Activated CD4-positive, CD25-positive, alpha-beta regulatory T cell treated with anti-CD3 and anti-CD28 coated beads, Interleukin-2, amount 50 U/mL, for 16 hours (primary cell): Measurements from ENCODE around the gene DCST2.
"Not testable (repeated sequence)": the region's sequence is repeated elsewhere in the genome, so short reads cannot be mapped to it uniquely, and the experiment has no call there.

Experiments
- DNase-seq: peaks from one replicate; pipeline ENCODE4 v3.0.0-alpha.2; 2020; ENCODE audit warnings: low read depth, low spot score

DCST2 gene

DNA sequence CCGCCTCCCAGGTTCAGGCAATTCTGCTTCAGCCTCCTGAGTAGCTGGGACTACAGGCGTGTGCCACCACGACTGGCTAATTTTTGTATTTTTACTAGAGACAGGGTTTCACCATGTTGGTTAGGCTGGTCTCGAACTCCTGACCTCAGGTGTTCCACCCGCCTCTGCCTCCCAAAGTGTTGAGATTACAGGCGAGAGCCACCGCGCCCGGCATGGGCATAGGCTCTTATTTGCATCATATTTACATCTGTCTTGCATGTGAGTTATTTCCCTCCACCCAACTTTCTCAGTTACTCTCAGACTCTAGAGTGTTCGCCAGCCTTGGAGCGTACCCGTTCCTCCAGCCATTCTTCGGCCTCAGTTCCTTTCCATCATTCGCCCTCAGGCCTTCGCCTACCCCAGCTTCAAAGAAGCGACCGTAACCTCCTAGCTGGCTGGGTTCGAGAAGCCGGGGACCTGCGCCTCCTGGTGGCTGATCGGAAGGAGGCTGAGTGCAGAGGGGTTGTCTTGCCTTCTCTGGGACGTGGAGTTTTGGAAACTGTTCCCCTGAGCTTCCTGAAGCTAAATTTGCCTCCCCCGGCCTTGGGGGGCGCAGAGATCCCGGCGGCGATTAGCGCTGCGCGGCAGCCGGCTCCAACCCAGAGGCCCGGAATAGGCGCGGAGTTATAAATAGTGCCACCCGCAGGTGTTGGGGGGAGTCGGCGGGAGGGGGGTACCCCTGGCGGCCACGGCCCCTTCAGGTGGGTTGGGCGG, 34.6 kb downstream of the DCST2 start:
- no peak for DNase-seq

DNA sequence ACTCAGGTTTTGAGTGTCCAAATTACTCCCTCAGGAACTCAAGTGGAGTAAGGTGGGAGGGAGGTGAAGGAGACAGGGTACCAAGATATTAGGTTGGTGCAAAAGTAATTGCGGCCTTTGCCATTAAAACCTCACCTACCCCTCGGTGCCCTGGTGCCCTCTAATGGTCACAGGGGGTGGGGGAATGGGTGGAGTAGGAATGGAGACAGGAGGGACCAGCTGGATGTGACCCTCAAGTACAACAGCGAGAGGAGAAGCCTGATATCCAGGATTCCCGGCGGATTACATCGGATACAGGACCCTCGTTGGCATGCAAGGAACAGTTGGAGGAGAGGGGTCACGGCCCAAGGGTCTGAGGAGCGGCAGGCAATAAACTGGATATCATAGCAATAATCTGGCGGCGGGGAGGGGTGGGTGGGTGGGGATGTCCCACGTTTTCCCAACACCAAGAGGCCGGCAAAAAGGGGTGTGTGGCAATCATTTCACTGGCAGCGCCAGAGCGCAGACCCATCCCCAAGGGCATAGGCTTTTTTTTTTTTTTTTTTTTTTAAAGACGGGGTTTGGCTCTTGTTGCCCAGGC, 35.3 kb downstream of the DCST2 start:
- DNase-seq = no peak

DNA sequence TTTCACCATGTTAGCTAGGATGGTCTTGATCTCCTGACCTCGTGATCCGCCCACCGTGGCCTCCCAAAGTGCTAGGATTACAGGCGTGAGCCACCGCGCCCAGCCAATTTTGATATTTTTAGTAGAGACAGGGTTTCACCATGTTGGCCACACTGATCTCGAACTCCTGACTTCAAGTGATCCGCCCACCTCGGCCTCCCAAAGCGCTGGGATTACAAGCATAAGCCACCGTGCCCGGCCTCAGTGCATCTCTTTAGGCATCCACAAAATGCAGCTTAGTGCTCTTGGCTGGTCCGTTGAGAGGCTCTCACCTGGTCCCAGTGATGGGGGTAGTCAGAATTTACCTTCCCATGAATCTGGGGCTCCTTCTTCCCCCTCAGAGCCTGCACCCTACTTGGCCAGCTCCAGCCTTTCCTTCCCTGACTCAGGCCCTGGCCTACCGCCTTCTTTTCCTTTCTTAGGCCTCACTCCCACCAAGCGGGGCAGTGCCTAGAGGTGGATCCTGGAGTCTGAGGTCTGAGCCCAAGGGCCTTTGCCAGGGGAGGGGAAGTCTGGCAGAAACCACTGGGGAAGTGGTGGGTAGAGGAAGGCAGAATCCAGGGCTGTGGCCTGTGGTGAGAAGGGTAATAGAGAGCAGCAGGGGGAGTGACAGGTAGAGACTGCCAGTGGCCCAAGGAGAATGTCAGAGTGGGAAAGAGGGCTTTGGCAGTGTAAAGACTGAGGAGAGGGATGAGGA, 36.4 kb downstream of the DCST2 start:
- no peak for DNase-seq

DNA sequence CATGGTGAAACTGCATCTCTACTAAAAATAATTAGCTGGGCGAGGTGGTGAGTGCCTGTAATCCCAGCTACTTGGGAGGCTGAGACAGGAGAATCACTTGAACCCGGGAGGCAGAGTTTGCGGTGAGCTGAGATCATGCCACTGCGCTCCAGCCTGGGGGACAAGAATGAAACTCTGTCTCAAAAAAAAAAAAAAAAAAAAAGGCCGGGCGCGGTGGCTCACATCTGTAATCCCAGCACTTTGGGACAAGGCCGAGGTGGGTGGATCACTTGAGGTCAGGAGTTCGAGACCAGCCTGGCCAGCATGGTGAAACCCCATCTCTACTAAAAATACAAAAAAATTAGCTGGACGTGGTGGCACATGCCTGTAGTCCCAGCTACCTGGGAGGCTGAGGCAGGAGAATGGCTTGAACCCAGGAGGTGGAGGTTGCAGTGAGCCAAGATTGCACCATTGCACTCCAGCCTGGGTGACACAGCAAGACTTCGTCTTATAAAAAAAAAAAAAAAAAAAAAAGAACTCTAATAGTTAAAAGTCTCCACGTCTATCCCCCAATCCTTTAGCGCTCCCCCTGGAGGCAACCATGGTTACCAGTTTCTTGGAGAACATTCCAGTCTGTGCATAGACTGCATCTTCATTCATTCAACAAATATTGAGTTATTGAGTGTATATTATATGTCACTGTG, 38.1 kb downstream of the DCST2 start:
- not testable (repeated sequence) for DNase-seq

DNA sequence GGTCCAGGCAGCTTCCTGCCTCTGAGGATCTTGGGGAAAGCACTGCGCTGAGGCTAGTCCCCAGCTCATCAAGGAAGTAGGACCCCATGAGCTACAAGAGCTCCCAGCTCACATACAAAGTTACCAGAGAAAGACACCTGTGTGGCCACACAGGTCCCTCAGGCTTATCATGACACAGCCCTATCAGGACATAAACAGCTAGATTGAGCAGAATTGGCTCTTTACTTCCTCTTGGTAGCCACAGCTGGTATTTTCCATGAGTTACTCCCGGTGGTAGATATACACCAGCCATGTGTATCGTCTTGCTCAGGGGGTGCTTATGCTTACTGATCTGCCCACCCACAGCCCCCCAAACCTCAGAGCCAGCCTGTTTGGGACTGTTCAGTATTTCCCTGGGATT, 39.0 kb downstream of the DCST2 start:
- no peak for DNase-seq

DNA sequence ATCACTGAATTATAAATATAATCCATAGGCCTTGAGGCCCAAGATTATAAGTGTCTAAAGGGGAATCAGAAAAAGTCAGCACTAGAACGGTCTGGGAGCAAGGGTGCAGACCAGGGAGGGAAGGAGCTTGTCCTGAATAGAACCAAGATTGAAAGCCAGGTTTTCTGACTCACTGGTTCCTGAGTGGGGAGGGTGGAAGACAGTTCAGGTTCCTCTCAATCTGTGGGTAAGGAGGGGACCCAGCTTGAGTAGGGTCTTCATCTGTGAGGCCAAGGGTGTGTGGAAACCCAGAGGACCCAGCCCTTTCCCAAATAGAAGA, 39.4 kb downstream of the DCST2 start:
- DNase-seq = no peak

DNA sequence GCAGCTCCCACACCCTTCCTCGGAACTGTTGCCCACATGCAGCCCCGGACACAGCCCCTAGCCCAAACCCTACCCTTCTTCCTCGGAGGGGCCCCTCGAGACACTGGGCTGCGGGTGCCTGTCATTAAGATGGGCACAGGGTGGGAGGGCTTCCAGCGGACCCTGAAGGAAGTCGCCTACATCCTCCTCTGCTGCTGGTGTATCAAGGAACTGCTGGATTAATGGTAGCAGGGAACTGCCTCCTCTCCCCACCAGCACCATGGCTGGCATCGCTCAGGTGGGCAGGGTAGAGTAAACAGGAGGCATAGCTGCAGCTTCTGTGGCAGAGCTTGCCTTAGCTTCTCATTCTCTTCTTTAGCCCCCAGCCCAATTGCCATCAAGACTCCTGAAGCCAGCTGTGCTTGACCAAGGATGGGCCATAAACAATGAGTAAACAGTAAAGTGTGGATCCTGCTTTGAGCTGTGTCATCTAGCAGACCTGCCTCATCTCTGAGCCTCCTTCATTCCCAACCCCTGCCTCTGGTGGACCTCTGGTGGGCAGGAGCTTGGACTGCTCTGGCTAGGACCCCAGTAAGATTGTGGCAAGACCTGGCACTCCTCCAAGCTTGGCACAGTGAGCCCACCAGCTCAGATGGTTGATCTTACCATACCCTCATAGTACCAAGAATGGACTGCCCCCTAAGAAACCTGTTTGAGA, 39.9 kb downstream of the DCST2 start, which contains the start of gene LENEP:
LENEP (plus strand) TSS at position 15 of the 697 bp plus-strand sequence; CDS start at position 37, 22 bp downstream.
- no peak for DNase-seq

DNA sequence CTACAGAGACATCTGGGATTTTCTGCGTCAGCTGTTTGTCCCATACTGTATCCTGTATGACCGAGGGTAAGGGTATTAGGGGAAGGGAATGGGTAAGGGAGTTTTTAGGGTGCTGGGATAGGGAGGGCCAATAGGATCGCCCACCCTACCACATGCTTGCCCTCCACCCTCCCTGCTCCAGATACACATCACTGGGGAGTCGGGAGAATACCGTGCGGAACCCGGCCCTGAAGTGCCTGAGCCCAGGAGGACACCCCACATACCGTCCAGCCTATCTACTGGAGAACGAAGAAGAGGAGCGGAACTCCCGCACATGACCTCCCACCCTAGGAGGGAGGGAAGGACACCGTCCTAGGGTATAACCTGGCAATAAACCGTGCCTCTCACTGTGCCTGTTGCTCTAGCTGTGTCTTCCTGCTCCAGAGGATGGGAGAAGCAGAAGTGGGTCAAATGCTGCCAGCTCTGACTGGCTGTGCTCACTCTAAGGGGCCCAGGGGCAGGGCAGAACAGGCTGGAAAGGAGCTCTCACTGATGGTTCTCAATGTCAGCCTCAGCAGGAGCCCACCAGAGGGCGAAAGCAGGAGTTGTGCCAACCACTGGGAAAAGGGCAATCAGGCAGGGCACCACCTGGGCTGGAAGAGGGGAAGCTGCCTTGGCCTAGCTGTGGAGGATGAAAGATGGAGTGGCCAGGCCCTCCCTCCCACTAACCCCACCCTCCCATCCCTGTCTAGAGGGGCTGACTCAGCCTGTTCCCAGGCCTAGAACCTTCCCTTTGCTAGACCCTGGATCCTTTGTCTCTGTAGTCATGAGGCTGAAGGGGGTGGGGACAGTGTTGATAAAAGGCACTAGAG, 40.6 kb downstream of the DCST2 start:
- DNase-seq = no peak

DNA sequence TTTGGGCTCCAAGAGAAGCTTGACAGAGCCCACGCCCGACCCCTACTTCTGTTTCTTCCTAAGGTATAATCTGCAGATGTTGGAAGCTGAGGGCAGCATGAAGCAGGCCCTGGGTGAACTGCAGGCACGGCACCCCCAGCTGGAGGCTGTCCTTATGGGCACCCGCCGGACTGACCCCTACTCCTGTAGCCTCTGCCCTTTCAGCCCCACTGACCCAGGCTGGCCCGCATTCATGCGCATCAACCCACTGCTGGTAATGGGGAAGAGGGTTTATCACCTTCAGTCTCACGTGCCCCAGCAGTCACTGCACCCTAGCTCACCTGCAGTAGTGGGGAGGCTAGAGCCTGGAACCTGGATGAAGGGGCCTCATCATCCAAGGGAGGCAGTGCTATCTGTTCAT, 43.3 kb downstream of the DCST2 start:
- DNase-seq = no peak

DNA sequence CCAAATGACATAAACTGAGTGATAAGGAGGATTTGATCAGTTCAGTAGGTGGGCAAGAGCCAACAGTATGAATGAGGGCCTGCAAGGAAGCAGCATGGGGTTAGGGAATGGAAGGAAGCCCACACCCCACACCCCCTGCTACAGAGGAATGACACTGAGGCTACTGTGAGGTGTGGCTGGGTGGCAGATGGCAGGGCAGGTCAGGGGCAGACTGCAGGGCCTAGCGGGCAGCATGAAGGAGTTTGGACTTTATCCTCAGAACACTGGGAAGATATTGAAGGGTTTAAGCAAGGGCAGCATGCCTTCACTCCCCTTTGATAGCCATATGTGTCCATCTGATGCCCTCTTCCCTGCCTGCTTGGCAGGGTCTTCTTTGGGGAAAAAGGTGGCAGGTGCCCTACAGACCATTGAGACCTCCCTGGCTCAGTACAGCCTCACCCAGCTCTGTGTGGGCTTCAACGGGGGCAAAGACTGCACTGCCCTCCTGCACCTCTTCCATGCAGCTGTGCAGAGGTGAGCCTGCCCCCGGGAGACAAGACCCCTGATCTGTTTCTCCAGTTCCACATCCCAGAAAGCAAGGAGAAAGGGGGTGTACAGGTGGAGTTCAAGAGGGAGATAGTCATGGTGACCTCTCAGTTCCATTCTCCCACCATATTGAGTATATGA, 44.3 kb downstream of the DCST2 start:
- DNase-seq = no peak

DNA sequence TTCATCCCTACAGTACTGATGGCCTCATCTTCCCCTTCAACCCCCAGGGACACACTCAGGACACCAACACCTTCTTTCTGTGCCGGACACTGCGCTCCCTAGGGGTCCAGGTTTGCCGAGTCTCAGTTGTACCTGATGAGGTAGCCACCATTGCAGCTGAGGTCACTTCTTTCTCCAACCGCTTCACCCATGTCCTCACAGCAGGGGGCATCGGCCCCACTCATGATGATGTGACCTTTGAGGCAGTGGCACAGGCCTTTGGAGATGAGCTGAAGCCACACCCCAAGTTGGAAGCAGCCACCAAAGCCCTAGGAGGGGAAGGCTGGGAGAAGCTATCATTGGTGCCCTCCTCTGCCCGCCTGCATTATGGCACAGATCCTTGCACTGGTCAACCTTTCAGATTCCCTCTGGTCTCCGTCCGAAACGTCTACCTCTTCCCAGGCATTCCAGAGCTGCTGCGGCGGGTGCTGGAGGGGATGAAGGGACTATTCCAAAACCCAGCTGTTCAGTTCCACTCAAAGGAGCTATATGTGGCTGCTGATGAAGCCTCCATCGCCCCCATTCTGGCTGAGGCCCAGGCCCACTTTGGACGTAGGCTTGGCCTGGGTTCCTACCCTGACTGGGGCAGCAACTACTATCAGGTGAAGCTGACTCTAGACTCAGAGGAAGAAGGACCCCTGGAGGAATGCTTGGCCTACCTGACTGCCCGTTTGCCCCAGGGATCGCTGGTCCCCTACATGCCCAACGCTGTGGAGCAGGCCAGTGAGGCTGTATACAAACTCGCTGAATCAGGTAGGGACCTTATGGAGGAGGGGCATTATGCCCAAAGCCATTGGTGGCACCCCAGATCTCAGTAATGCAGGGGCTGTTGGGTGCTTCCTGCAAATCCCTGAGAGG, 45.3 kb downstream of the DCST2 start:
- no peak for DNase-seq

DNA sequence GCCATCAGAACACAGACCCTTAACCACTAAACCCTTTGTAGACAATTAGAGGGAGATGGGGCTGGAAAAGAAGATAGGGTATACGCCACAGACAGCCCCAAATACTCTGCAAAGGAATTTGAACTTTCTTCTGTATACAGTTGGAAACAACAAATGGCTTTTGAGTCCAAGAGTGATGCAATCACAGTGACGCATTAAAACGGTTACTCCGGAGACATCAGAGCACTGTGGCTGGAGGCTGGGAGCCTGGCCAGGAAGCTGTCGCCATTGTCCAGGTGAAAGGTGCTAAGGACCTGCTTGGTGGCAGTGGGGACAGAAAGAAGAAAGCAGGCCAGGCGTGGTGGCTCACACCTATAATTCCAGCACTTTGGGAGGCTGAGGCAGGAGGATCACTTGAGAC, 46.3 kb downstream of the DCST2 start:
- no peak for DNase-seq

DNA sequence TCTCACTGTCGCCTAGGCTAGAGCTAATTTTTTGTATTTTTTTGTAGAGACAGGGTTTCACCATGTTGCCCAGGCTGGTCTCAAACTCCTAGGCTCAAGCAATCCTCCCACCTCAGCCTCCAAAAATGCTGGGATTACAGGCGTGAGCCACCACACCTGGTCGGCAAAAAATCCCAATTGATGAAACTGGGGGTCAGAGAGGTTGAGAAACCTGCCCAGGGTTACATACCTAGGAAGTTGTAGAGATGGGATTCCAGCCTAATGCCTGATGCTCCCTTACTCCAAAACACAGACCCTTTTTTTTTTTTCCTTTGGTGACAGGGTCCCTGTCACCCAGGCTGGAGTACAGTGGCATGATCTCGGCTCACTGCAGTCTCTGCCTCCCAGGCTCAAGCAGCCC, 46.8 kb downstream of the DCST2 start:
- DNase-seq = not testable (repeated sequence)

DNA sequence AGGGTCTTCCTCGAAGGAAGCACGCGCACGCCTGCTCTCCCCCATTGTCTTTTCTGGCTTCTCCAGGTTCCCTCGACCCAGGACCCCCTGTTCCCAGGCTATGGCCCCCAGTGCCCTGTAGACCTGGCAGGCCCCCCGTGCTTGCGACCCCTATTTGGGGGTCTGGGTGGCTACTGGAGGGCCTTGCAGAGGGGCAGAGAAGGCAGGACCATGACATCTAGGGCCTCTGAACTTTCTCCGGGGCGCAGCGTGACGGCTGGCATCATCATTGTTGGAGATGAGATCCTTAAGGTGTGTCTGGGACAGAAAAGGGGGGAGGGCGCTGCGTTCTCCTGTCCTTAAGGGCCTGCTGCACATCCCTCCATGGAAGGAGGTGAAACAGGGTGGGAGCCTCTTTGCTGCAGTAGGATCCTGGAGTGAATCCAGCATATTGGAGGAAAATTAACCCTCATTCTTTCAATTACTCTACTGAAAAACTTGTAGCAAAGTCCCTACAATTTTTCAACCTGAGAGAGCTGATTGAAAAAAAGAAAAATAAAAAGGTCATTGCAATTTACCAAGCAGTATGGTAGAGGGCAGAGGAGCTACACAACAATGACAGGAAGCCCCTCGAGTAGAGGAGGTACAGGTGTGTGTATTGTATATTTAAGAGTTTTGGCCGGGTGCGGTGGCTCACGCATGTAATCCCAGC, 49.7 kb downstream of the DCST2 start:
- no peak for DNase-seq

DNA sequence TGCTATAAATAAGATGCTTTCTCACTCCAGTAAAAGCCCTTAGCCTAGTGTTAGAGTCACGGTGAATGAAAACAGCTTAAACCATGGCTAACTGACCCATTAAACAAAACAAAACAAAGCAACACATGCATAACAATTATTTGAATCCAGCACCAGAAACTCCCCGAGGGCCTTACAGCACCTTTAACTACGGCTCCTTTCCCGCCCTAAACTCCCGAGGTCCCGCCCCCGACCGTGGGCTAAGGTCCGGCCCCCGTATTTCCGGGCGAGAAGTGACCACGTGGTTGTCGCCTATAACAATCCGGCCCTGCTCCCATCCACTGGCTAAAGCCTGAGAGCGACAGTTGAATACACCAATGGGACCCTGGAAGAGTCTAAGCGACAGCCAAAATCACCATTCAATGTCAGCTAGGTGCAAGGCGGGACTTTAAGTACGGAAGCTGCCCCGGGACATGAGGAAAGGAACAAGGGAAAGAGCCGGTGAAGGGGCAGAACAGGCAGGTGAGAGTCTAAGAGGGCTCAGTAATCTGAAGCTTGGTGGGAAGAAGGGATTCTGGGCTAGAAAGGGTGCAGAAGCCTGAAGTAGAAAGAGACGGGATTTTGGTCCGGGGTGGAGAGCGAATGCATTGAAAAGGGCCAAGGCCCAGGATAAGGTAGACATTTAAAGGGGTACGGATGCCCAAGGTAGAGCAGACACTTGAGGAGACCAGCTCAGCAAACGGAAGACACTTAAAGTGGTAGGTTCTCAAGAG, 50.5 kb downstream of the DCST2 start, which contains the start of gene FLAD1:
FLAD1 (plus strand) TSS at position 448 of the 752 bp plus-strand sequence. CDS start 351 bp downstream, outside the sequence.
- peak; percentile 93 for DNase-seq

DNA sequence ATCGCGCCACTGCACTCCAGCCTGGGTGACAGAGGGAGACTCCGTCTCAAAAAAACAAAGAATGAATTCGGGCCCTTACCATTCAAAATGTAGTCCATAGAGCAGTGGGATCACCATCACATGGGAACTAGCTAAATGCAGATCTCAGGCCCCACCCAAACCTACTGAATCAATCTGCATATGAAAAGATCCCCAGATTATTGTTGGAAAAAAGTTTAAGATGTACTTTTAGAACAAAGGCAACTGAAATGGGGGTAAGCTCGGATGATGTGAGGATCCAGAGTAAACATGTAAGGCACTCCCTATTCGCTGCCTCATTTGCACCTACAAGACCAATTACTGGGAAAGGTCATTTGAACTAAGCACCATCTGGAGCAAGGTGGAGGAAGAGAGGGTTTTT, 51.2 kb downstream of the DCST2 start:
- DNase-seq = no peak

DNA sequence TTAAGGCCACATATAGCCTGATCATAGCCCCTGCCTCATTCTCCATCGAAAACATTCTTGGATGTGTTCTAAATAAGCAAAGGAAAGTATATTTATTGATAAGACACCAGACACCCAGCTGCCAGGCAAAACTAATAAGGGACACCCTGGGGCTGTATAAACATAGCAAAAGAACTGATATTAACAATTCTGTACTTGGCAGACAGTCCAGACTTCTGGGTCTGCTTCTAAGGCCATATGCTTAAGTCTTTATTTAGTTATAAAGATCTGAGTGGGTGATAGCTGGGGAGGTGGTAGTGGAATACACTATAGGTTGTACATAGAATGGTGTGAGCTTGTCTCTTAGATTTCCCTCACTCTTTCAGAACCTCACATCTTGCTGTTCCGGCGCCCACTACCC, 55.2 kb downstream of the DCST2 start:
- DNase-seq = no peak

DNA sequence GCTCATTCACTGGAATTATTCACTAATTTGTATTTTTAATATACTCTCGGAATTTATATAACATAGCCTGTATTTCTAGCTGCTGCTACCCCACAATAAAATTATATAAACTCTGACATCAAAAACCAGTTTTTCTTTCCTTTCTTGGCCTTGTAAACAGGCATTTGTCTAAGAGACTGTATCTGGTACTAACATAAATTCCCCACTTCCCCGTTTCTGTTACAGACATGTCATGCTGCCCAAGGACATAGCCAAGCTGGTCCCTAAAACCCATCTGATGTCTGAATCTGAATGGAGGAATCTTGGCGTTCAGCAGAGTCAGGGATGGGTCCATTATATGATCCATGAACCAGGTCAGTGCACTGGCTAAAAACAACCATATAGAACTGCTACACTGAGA, 55.8 kb downstream of the DCST2 start:
- not testable (repeated sequence) for DNase-seq
